SU-DHL-6 (cell line): ENCODE measurements around the gene AK9.

Experiments
- EZH2phosphoT487 ChIP-seq: fragments of 200-600 bp; sonication (generic), shearing (Covaris generic); conservative IDR thresholded peaks from 2 replicates; pipeline ENCODE4 v1.6.1; 2018; ENCODE audit warnings: mild to moderate bottlenecking, antibody characterized with exemption, low read length, moderate library complexity, mixed read lengths
- TF ChIP-seq, protein P1 (sequence below): fragments of 200-600 bp; sonication (generic); IDR thresholded peaks from one replicate; pipeline ENCODE4 v1.5.1; 2017; ENCODE audit warnings: antibody characterized with exemption, mild to moderate bottlenecking, low read length, moderate library complexity; ENCODE audit not compliant: insufficient read depth, poor library complexity, severe bottlenecking

DNA sequence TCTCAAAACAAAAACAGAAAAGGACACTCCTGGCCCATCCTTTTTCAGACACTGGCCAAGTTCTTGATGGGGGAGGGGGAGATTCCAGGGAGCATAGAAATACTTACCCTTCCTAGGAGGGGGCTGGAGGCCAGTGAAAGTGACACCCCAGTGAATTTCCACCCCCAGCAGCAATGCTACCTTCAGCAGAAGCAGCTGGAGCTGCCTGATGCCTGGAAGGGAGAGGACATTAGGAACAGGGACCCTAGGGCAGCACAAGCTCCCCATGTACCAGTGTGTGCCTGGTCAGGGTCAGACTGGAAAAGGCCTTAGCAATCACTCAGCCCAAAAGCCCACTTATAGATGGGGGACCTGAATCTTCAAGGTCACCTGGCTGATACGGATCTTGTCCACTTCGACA is 237.8 kb downstream of the AK9 start:
- TF ChIP-seq, protein P1, sequence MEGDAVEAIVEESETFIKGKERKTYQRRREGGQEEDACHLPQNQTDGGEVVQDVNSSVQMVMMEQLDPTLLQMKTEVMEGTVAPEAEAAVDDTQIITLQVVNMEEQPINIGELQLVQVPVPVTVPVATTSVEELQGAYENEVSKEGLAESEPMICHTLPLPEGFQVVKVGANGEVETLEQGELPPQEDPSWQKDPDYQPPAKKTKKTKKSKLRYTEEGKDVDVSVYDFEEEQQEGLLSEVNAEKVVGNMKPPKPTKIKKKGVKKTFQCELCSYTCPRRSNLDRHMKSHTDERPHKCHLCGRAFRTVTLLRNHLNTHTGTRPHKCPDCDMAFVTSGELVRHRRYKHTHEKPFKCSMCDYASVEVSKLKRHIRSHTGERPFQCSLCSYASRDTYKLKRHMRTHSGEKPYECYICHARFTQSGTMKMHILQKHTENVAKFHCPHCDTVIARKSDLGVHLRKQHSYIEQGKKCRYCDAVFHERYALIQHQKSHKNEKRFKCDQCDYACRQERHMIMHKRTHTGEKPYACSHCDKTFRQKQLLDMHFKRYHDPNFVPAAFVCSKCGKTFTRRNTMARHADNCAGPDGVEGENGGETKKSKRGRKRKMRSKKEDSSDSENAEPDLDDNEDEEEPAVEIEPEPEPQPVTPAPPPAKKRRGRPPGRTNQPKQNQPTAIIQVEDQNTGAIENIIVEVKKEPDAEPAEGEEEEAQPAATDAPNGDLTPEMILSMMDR, result no peak
- TF ChIP-seq EZH2phosphoT487, result no peak
